Psoas muscle (tissue), 8 donors: ENCODE results near the gene LRBA. TPM values are rescaled to one million over a fixed set of nuclear protein-coding genes. Genes with fewer than 3 reads are reported as not detected.

ENCODE experiments used
- ATAC-seq, 4 donors: fragments of 200-7000 bp; cut with Tn5 transposase; one replicate each; pipeline ENCODE4 v1.9.1; 2020; ENCODE audit warnings: moderate library complexity in 3 of 4, mild to moderate bottlenecking in 2 of 4
- DNase-seq, 2 donors: peaks; one replicate each; pipeline ENCODE4 v3.0.0-alpha.2; 2020
- H3K27ac ChIP-seq: fragments of 200-600 bp; one replicate; pipeline ENCODE4 v1.8.0; 2022
- H3K27me3 ChIP-seq, 3 donors: fragments of 200-600 bp in 1 of 3; one replicate each; pipeline versions ENCODE4 v1.6.1 to v1.8.0; 2013 to 2022; ENCODE audit warnings: low read length in 2 of 3, mild to moderate bottlenecking in 2 of 3, moderate library complexity in 1 of 3; ENCODE audit not compliant: insufficient read depth in 3 of 3
- H3K36me3 ChIP-seq, 2 donors: fragments of 200-600 bp in 1 of 2; one replicate each; pipeline versions ENCODE4 v1.6.1 to v1.8.0; 2013 to 2022; ENCODE audit warnings: low read depth in 1 of 2, mild to moderate bottlenecking in 1 of 2, moderate library complexity in 1 of 2; ENCODE audit not compliant: insufficient read depth in 1 of 2
- H3K4me1 ChIP-seq: fragments of 200-600 bp; one replicate; pipeline ENCODE4 v1.8.0; 2022
- H3K4me3 ChIP-seq: fragments of 200-600 bp; one replicate; pipeline ENCODE4 v1.8.0; 2022; ENCODE audit warnings: mild to moderate bottlenecking
- H3K9me3 ChIP-seq: fragments of 200-600 bp; one replicate; pipeline ENCODE4 v1.8.0; 2022
- CTCF ChIP-seq: fragments of 200-600 bp; IDR thresholded peaks from one replicate; pipeline ENCODE4 v1.8.0; 2022; ENCODE audit warnings: antibody characterized with exemption
- WGBS, 3 donors: extraction: QIAGEN DNeasy Blood & Tissue Kit; methylation state at CpG; one replicate each; pipeline versions ENCODE4 v1.1.6 to v1.1.7; 2013; 5-methylcytosine and 5-hydroxymethylcytosine counted together
- intact Hi-C, 2 donors: fragments of 100-400 bp; cut with DNase I; formaldehyde crosslinking; loops; one replicate each; pipeline versions ENCODE4 v1.11.0 to v1.14.2; 2022
- polyA plus RNA-seq, 3 donors: library from polyadenylated mRNA; stranded (reverse); fragments of 200-250 nt; gene quantifications; one replicate each; pipeline ENCODE4 v1.2.3, GENCODE V29; 2013
- total RNA-seq, 4 donors: library from RNA; stranded (reverse); fragmentation: NEBNext Ultra II Directional in 2 of 4; extraction: Animal tissue kit (Norgen Biotek cat#: 25700) in 2 of 4; gene quantifications; one replicate each; pipeline versions ENCODE4 v1.2.1 to v1.2.4, GENCODE V29; 2021 to 2023
- donor health status: healthy with polysubstance abuse.
- donor health status: DM: no; HTN: no; CAD: no; lungs with moderate emphysema.
- donor health status: Bipolar disorder and iron deficiency.
- donor health status: healthy.
- donor health status: DM: yes; HTN: yes; CAD: no.
- donor health status: DM: no; HTN: no; CAD: no.
- donor health status: DM: no; HTN: no; CAD: no.
- donor health status: DM: yes; HTN: yes; CAD: no.

LRBA gene
- total and polyA plus RNA-seq, 7 donors: 2.9 to 10.6 (median 6.4) TPM

- Histone ChIP-seq H3K9me3 (no peaks in the 10 kb centered on the region), H3K4me1 (no peaks in the 10 kb centered on the region), H3K27me3 (no peaks in the 10 kb centered on the region), H3K36me3 (no peaks in the 10 kb centered on the region), H3K4me3 (no peak overlapping the region), H3K27ac (no peak overlapping the region)
- intact Hi-C loops: no loop called here
- TF ChIP-seq CTCF: no peak
- DNase-seq: no peak
- WGBS, 3 donors: 92 to 96% (median 93%) methylated on average over 2 of the region's 2 CpGs
- ATAC-seq: no peak
Observed at GRCh38 chr4:150656891-150657290, 358.2 kb downstream of the LRBA start.

GRCh38 chr4:150650751-150651150 lies 364.3 kb downstream of the LRBA start:
- Histone ChIP-seq H3K4me3 (no peak overlapping the region), H3K27ac (no peak overlapping the region), H3K36me3 (no peaks in the 10 kb centered on the region), H3K27me3 (no peaks in the 10 kb centered on the region), H3K4me1 (no peaks in the 10 kb centered on the region), H3K9me3 (no peaks in the 10 kb centered on the region)
- TF ChIP-seq CTCF: no peak
- no peak for ATAC-seq
- 40 to 61% (median 54%) methylated on average over 1 of the region's 1 CpG for WGBS, 3 donors
- no peak for DNase-seq
- intact Hi-C loops: no loop called here

DNA sequence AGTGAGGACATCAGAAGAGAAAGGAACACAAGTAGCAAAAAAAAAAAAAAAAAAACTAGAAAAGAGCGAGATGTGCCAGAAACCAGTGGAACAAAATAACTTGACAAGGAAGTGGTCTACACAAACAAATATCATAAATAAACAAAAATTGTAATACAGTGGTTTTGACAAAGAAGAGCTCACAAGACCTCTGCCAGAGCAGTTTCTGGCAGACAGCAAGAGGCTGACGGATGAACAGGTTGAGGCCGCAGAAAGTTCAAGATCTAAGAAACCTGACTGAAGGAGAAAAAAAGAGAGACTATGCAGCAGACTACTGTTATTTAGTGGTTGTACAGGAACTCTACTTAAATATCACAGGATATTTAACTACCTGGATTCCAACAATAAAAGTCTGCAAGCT lies 367.0 kb downstream of the LRBA start:
- no peaks in the 10 kb centered on the region for H3K27me3 ChIP-seq
- intact Hi-C loops: no loop called here
- no peak for TF ChIP-seq CTCF
- H3K36me3 ChIP-seq: no peaks in the 10 kb centered on the region
- H3K4me1 ChIP-seq: no peaks in the 10 kb centered on the region
- no peaks in the 10 kb centered on the region for H3K9me3 ChIP-seq
- H3K4me3 ChIP-seq: no peak overlapping the region
- no peak for ATAC-seq
- 90 to 98% (median 92%) methylated on average over 3 of the region's 3 CpGs for WGBS, 3 donors
- no peak for DNase-seq
- no peak overlapping the region for H3K27ac ChIP-seq

GRCh38 chr4:150647008-150647407 lies 368.1 kb downstream of the LRBA start:
- no peaks in the 10 kb centered on the region for H3K9me3 ChIP-seq
- DNase-seq (no peak), ATAC-seq (no peak)
- intact Hi-C loops: no loop called here
- no peak overlapping the region for H3K4me3 ChIP-seq
- no peaks in the 10 kb centered on the region for H3K36me3 ChIP-seq
- H3K27me3 ChIP-seq: no peaks in the 10 kb centered on the region
- WGBS, 3 donors: 93 to 95% (median 94%) methylated on average over 1 of the region's 1 CpG
- H3K27ac ChIP-seq: no peak overlapping the region
- H3K4me1 ChIP-seq: no peaks in the 10 kb centered on the region
- TF ChIP-seq CTCF: no peak

DNA sequence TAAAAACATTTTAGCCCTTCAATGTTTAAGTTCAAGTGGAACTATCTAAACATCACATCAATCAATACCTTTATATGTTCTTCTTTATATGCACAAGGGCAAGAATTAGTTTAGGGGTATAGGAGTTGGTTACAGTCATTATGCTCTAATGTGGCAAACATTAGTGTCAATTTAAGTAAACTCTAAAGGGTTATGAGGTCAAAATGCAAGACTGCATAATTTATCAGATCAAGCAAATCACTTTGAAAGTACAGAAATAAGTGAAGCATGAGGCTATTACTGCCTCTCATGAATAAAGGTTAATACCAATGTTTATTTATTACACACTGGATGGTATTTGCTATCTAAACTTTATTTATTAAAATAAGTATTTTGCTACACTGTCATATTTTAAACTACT lies 373.5 kb downstream of the LRBA start:
- intact Hi-C loops: loop anchor here in 1 of 2 donors (5.0 kb wide), 1 partner anchor 1511 kb away; no protein-coding TSS in a partner anchor

More for the DNA sequence above, 373.5 kb downstream of the LRBA start:
- Histone ChIP-seq H3K27ac (no peak overlapping the region), H3K9me3 (no peaks in the 10 kb centered on the region), H3K4me1 (no peaks in the 10 kb centered on the region), H3K27me3 (no peaks in the 10 kb centered on the region), H3K4me3 (no peak overlapping the region), H3K36me3 (no peaks in the 10 kb centered on the region)
- ATAC-seq: no peak
- TF ChIP-seq CTCF: no peak
- no peak for DNase-seq
